SU-DHL-6 (cell line): ENCODE data around the gene C12orf57.

Experiments
- H2AFZ ChIP-seq: fragments of 200-600 bp; sonication (generic); 2 replicates; pipeline ENCODE4 v1.6.1; 2014; ENCODE audit warnings: low read depth, mild to moderate bottlenecking, moderate library complexity, mixed read lengths, antibody characterized with exemption, low read length; ENCODE audit not compliant: severe bottlenecking
- H3F3A ChIP-seq: fragments of 200-600 bp; shearing (Covaris generic); 2 replicates; pipeline ENCODE4 v1.6.0; 2016; ENCODE audit warnings: antibody characterized with exemption, mild to moderate bottlenecking; ENCODE audit not compliant: insufficient read depth
- H3K27ac ChIP-seq: fragments of 200-600 bp; sonication (generic); 2 replicates; pipeline ENCODE4 v1.5.1; 2016; ENCODE audit warnings: low read depth, mild to moderate bottlenecking, low read length, moderate library complexity, mixed read lengths
- H3K27me3 ChIP-seq: fragments of 200-600 bp; sonication (generic), shearing (Covaris generic); 2 replicates; pipeline ENCODE4 v1.6.0; 2014; ENCODE audit warnings: mild to moderate bottlenecking, low read length
- H3K36me3 ChIP-seq: fragments of 200-600 bp; sonication (generic); 2 replicates; pipeline ENCODE4 v1.6.1; 2014; ENCODE audit warnings: mild to moderate bottlenecking, low read length, mixed read lengths
- H3K4me2 ChIP-seq: fragments of 300-600, 200-600 bp; shearing (Covaris generic), sonication (generic); 2 replicates; pipeline ENCODE4 v1.6.0; 2014; ENCODE audit warnings: low read length, low read depth, mild to moderate bottlenecking; ENCODE audit not compliant: poor library complexity, severe bottlenecking
- H3K4me3 ChIP-seq: fragments of 200-600 bp; sonication (generic); 2 replicates; pipeline ENCODE4 v1.5.1; 2014; ENCODE audit warnings: antibody characterized with exemption, low read length, mild to moderate bottlenecking, mixed read lengths; ENCODE audit not compliant: insufficient read depth, poor library complexity, severe bottlenecking
- H3K79me2 ChIP-seq: fragments of 200-600 bp; sonication (generic); 2 replicates; pipeline ENCODE4 v1.6.1; 2014; ENCODE audit warnings: mild to moderate bottlenecking, low read length, moderate library complexity; ENCODE audit not compliant: insufficient read depth
- H3K9ac ChIP-seq: fragments of 200-600 bp; sonication (generic); 2 replicates; pipeline ENCODE4 v1.7.0; 2014; ENCODE audit warnings: mild to moderate bottlenecking, low read length
- H3K9me2 ChIP-seq: fragments of 200-600 bp; sonication (generic); replicated peaks from 2 replicates; pipeline ENCODE4 v1.6.1; 2014; ENCODE audit warnings: low read length; ENCODE audit not compliant: insufficient read depth
- H3K9me3 ChIP-seq: fragments of 200-600 bp; sonication (generic); 2 replicates; pipeline ENCODE4 v1.6.1; 2014; ENCODE audit warnings: low read length, mixed read lengths; ENCODE audit not compliant: insufficient read depth
- H4K20me1 ChIP-seq: fragments of 200-600 bp; sonication (generic); 2 replicates; pipeline ENCODE4 v1.6.1; 2014; ENCODE audit warnings: low read depth, mild to moderate bottlenecking, antibody characterized with exemption, low read length, moderate library complexity, mixed read lengths
- EZH2phosphoT487 ChIP-seq: fragments of 200-600 bp; sonication (generic), shearing (Covaris generic); conservative IDR thresholded peaks from 2 replicates; pipeline ENCODE4 v1.6.1; 2018; ENCODE audit warnings: mild to moderate bottlenecking, antibody characterized with exemption, low read length, moderate library complexity, mixed read lengths
- TF ChIP-seq, protein P1 (sequence below): fragments of 200-600 bp; sonication (generic); IDR thresholded peaks from one replicate; pipeline ENCODE4 v1.5.1; 2017; ENCODE audit warnings: antibody characterized with exemption, mild to moderate bottlenecking, low read length, moderate library complexity; ENCODE audit not compliant: insufficient read depth, poor library complexity, severe bottlenecking

Gene C12orf57

DNA sequence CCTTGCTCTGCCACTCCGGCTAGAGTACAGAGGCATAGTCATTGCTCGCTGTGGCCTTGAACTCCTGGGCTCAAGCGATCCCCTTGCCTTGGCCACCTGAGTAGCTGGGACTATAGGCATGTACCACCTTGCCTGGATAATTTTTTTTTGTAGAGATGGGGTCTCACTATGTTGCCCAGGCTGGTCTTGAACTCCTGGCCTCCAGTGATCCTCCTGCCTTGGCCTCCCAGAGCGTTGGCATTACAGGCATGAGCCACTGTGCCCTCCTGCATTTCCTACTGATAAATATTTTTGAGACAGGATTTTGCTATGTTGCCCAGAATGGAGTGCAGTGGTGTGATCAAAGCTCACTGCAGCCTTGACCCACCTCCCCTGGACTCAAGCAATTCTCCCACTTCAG, 36.3 kb downstream of the C12orf57 start:
- H3K9me3 ChIP-seq: no peaks in the 10 kb centered on the region
- no peak for TF ChIP-seq EZH2phosphoT487
- TF ChIP-seq, protein P1, sequence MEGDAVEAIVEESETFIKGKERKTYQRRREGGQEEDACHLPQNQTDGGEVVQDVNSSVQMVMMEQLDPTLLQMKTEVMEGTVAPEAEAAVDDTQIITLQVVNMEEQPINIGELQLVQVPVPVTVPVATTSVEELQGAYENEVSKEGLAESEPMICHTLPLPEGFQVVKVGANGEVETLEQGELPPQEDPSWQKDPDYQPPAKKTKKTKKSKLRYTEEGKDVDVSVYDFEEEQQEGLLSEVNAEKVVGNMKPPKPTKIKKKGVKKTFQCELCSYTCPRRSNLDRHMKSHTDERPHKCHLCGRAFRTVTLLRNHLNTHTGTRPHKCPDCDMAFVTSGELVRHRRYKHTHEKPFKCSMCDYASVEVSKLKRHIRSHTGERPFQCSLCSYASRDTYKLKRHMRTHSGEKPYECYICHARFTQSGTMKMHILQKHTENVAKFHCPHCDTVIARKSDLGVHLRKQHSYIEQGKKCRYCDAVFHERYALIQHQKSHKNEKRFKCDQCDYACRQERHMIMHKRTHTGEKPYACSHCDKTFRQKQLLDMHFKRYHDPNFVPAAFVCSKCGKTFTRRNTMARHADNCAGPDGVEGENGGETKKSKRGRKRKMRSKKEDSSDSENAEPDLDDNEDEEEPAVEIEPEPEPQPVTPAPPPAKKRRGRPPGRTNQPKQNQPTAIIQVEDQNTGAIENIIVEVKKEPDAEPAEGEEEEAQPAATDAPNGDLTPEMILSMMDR: no peak
- H3K27me3 ChIP-seq: no peaks in the 10 kb centered on the region
- H4K20me1 ChIP-seq: no peaks in the 10 kb centered on the region
- H3K4me2 ChIP-seq: no peak overlapping the region
- H3K9me2 ChIP-seq: no peaks in the 10 kb centered on the region
- H3F3A ChIP-seq: no peaks in the 10 kb centered on the region
- no peaks in the 10 kb centered on the region for H3K79me2 ChIP-seq
- no peak overlapping the region for H3K9ac ChIP-seq
- H3K36me3 ChIP-seq: peaks cover 9% of the 10 kb centered on the region
- no peak overlapping the region for H3K4me3 ChIP-seq
- H3K27ac ChIP-seq: no peak overlapping the region
- H2AFZ ChIP-seq: no peak overlapping the region

DNA sequence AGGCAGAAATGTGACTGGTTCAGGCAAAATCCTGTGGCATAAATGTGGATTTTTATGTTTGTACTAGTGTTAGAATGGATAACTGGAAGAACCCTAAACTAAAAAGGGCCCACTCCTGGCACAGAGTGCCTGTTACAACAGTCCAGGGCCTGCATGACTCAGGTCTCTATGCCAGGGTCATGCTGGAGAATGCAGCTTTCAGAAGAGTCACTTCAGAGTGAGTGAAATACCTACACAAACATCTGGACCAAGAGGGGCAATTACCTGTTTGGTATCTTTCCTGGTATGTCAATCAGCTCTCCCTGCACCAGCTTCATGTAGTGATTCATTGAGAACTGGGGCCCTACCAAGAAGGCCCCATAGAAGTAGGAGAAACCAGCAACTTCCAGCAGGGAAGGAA, 36.9 kb downstream of the C12orf57 start:
- no peak overlapping the region for H3K27ac ChIP-seq
- H3K4me3 ChIP-seq: no peak overlapping the region
- no peaks in the 10 kb centered on the region for H4K20me1 ChIP-seq
- no peak overlapping the region for H2AFZ ChIP-seq
- no peaks in the 10 kb centered on the region for H3K79me2 ChIP-seq
- H3K9ac ChIP-seq: no peak overlapping the region
- TF ChIP-seq, protein P1: no peak
- TF ChIP-seq EZH2phosphoT487: no peak
- no peaks in the 10 kb centered on the region for H3K9me2 ChIP-seq
- H3K36me3 ChIP-seq: peaks cover 9% of the 10 kb centered on the region
- no peaks in the 10 kb centered on the region for H3F3A ChIP-seq
- H3K4me2 ChIP-seq: no peak overlapping the region
- H3K27me3 ChIP-seq: no peaks in the 10 kb centered on the region
- no peaks in the 10 kb centered on the region for H3K9me3 ChIP-seq

DNA sequence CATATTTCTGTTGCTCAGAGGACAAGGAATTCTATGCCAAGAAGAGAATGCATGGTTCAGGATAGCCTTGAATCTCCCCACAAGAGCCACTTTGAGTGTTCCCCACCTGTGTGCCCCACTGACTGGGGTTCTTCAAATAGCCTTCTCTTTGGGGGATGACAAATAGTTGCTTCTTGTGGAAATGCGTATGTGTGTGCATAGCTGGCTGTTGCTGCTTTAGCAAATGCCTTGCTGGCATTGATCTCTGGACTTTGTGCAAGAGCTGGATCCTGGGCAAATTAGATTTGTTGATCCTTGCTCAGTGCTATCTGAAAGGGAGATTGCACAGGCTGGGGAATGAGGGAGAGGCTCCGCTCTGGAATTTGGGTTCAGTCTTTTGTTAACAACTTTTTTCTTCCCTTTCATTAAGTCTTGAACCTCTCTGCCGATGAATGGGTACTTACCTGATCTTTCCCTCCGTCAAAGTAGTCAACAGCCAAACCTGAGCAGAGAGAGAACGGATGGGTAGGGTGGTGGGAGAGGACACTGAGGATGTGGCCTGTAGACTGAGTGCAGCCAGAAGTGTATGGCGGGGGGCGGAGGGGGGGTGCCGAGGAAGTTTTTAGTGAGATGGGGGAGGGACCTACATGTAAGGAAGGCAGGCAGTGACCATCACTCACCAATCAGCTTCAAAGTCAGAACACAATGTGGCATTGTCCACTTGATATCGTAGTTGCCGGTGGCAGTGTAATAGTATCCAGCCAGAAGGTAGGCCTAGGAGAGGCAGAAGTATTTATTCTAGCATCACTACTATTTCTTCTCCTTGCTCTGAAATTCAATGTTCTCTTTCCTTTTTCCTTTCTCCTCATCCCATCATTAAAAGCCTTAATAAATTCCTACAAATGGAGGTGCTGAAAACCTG, 37.6 kb downstream of the C12orf57 start:
- H3K4me3 ChIP-seq: no peak overlapping the region
- no peaks in the 10 kb centered on the region for H4K20me1 ChIP-seq
- H3K27ac ChIP-seq: no peak overlapping the region
- no peaks in the 10 kb centered on the region for H3K79me2 ChIP-seq
- peaks cover 9% of the 10 kb centered on the region; the same call in 1 of the 2 replicates for H3K36me3 ChIP-seq
- H3K9ac ChIP-seq: no peak overlapping the region
- no peaks in the 10 kb centered on the region for H3K27me3 ChIP-seq
- H3K9me2 ChIP-seq: no peaks in the 10 kb centered on the region
- no peaks in the 10 kb centered on the region for H3K9me3 ChIP-seq
- H3F3A ChIP-seq: no peaks in the 10 kb centered on the region
- no peak for TF ChIP-seq EZH2phosphoT487
- TF ChIP-seq, protein P1: no peak
- no peak overlapping the region for H2AFZ ChIP-seq
- no peak overlapping the region for H3K4me2 ChIP-seq
